Measurements from ENCODE around the gene EFCC1.
"Not testable (repeated sequence)": the region's sequence is repeated elsewhere in the genome, so short reads cannot be mapped to it uniquely, and the experiment has no call there.

Gene EFCC1

GRCh38 chr3:129085818-129086217 is 84.7 kb downstream of the EFCC1 start:
- H3F3A ChIP-seq (ENCODE audit: insufficient read depth, low read length): no peaks in the 10 kb centered on the region
- no peaks in the 10 kb centered on the region for H3K4me1 ChIP-seq (ENCODE audit: low read length)
- H3K79me2 ChIP-seq (ENCODE audit: low read length): no peaks in the 10 kb centered on the region
- DNase-seq: no peak
- H3K27me3 ChIP-seq (replicated peaks; ENCODE audit: insufficient read depth, low read length): no peaks in the 10 kb centered on the region
- H3K9ac ChIP-seq (ENCODE audit: low read length): no peak overlapping the region
- TF ChIP-seq CTCF (IDR thresholded peaks at IDR 0.05; ENCODE audit: low read length) (no peak), EZH2phosphoT487 (IDR thresholded peaks at IDR 0.05; ENCODE audit: low read length) (no peak), EZH2 (optimal IDR thresholded peaks at IDR 0.05; ENCODE audit: low read depth, low read length) (no peak)
- H3K36me3 ChIP-seq (replicated peaks; ENCODE audit: insufficient read depth, low read length): no peaks in the 10 kb centered on the region
- H3K9me3 ChIP-seq (replicated peaks; ENCODE audit: insufficient read depth, low read length): no peaks in the 10 kb centered on the region
- H3K4me3 ChIP-seq (ENCODE audit: low read length): no peak overlapping the region
- no peak overlapping the region for H3K4me2 ChIP-seq (ENCODE audit: low read depth, low read length)
- no peak overlapping the region for H3K27ac ChIP-seq (ENCODE audit: low read length)
- H4K20me1 ChIP-seq (ENCODE audit: insufficient read depth, low read length): no peaks in the 10 kb centered on the region
- no peaks in the 10 kb centered on the region for H3K9me2 ChIP-seq (replicated peaks; ENCODE audit: insufficient read depth, low read length)
- no peak overlapping the region for H2AFZ ChIP-seq (ENCODE audit: low read length)

GRCh38 chr3:129087138-129087702 is 86.1 kb downstream of the EFCC1 start:
- H3F3A ChIP-seq (ENCODE audit: insufficient read depth, low read length): no peaks in the 10 kb centered on the region
- H3K9ac ChIP-seq (ENCODE audit: low read length): no peak overlapping the region
- H3K36me3 ChIP-seq (replicated peaks; ENCODE audit: insufficient read depth, low read length): no peaks in the 10 kb centered on the region
- H4K20me1 ChIP-seq (ENCODE audit: insufficient read depth, low read length): no peaks in the 10 kb centered on the region
- no peak overlapping the region for H3K4me3 ChIP-seq (ENCODE audit: low read length)
- H3K4me1 ChIP-seq (ENCODE audit: low read length): no peaks in the 10 kb centered on the region
- no peaks in the 10 kb centered on the region for H3K79me2 ChIP-seq (ENCODE audit: low read length)
- no peaks in the 10 kb centered on the region for H3K9me2 ChIP-seq (replicated peaks; ENCODE audit: insufficient read depth, low read length)
- no peaks in the 10 kb centered on the region for H3K27me3 ChIP-seq (replicated peaks; ENCODE audit: insufficient read depth, low read length)
- no peak overlapping the region for H3K4me2 ChIP-seq (ENCODE audit: low read depth, low read length)
- no peak for DNase-seq
- H3K9me3 ChIP-seq (replicated peaks; ENCODE audit: insufficient read depth, low read length): no peaks in the 10 kb centered on the region
- TF ChIP-seq EZH2phosphoT487 (IDR thresholded peaks at IDR 0.05; ENCODE audit: low read length): no peak
- no peak for TF ChIP-seq EZH2 (optimal IDR thresholded peaks at IDR 0.05; ENCODE audit: low read depth, low read length)
- TF ChIP-seq CTCF (IDR thresholded peaks at IDR 0.05; ENCODE audit: low read length): no peak
- H3K27ac ChIP-seq (ENCODE audit: low read length): no peak overlapping the region
- H2AFZ ChIP-seq (ENCODE audit: low read length): no peak overlapping the region

GRCh38 chr3:129087904-129088303 is 86.8 kb downstream of the EFCC1 start:
- not testable (repeated sequence) for H3K9me2 ChIP-seq (replicated peaks; ENCODE audit: insufficient read depth, low read length); H3K9ac ChIP-seq (ENCODE audit: low read length); H3K9me3 ChIP-seq (replicated peaks; ENCODE audit: insufficient read depth, low read length); H3K79me2 ChIP-seq (ENCODE audit: low read length); H3F3A ChIP-seq (ENCODE audit: insufficient read depth, low read length); H3K36me3 ChIP-seq (replicated peaks; ENCODE audit: insufficient read depth, low read length); H4K20me1 ChIP-seq (ENCODE audit: insufficient read depth, low read length); H3K4me1 ChIP-seq (ENCODE audit: low read length); H3K4me3 ChIP-seq (ENCODE audit: low read length); DNase-seq; H2AFZ ChIP-seq (ENCODE audit: low read length); H3K27me3 ChIP-seq (replicated peaks; ENCODE audit: insufficient read depth, low read length); H3K4me2 ChIP-seq (ENCODE audit: low read depth, low read length); H3K27ac ChIP-seq (ENCODE audit: low read length)

- H3K9me3 ChIP-seq (replicated peaks; ENCODE audit: insufficient read depth, low read length); H4K20me1 ChIP-seq (ENCODE audit: insufficient read depth, low read length); H3F3A ChIP-seq (ENCODE audit: insufficient read depth, low read length); H3K36me3 ChIP-seq (replicated peaks; ENCODE audit: insufficient read depth, low read length); DNase-seq; H2AFZ ChIP-seq (ENCODE audit: low read length); H3K79me2 ChIP-seq (ENCODE audit: low read length); H3K9me2 ChIP-seq (replicated peaks; ENCODE audit: insufficient read depth, low read length); H3K4me2 ChIP-seq (ENCODE audit: low read depth, low read length); H3K4me3 ChIP-seq (ENCODE audit: low read length); H3K9ac ChIP-seq (ENCODE audit: low read length); H3K4me1 ChIP-seq (ENCODE audit: low read length); H3K27ac ChIP-seq (ENCODE audit: low read length); H3K27me3 ChIP-seq (replicated peaks; ENCODE audit: insufficient read depth, low read length): not testable (repeated sequence)
Measured at GRCh38 chr3:129088312-129088711, 87.2 kb downstream of the EFCC1 start.
